Stimulated activated CD4-positive, alpha-beta T cell treated with anti-CD3 and anti-CD28 coated beads, Interleukin-4, amount 100 ng/mL, for 48 hours (primary cell): ENCODE results near the gene SLC39A1.
"Not testable (repeated sequence)": the region's sequence is repeated elsewhere in the genome, so short reads cannot be mapped to it uniquely, and the experiment has no call there.

Experiments used
- DNase-seq, 2 donors: peaks; one replicate each; pipeline ENCODE4 v3.0.0-alpha.2; 2020; ENCODE audit warnings: low read depth in 2 of 2

Gene SLC39A1

GRCh38 chr1:153963030-153963849 is at the start of gene SLC39A1:
Gene SLC39A1, minus strand, starts transcription at chr1:153963537. Its CDS starts 822 bp downstream, at chr1:153962715.
- peak; percentile 95 to 97 for DNase-seq

GRCh38 chr1:154012543-154012942 is 49.2 kb upstream of the SLC39A1 start:
- not testable (repeated sequence) for DNase-seq

GRCh38 chr1:154012129-154012528 is 48.8 kb upstream of the SLC39A1 start:
- DNase-seq: no peak

GRCh38 chr1:154006136-154006535 is 42.8 kb upstream of the SLC39A1 start:
- no peak for DNase-seq

GRCh38 chr1:154000420-154000819 is 37.1 kb upstream of the SLC39A1 start:
- DNase-seq: no peak

- not testable (repeated sequence) for DNase-seq
These were observed 33.5 kb upstream of the SLC39A1 start for GRCh38 chr1:153996882-153997281.

GRCh38 chr1:153995640-153996039 is 32.3 kb upstream of the SLC39A1 start:
- no peak for DNase-seq

- DNase-seq: no peak
These were observed 31.9 kb upstream of the SLC39A1 start for GRCh38 chr1:153995202-153995601.

GRCh38 chr1:153991806-153992205 is 28.5 kb upstream of the SLC39A1 start:
- no peak for DNase-seq

- DNase-seq: no peak
These were observed 27.9 kb upstream of the SLC39A1 start for GRCh38 chr1:153991151-153991630.

GRCh38 chr1:153990468-153991150 is 27.3 kb upstream of the SLC39A1 start, which contains the start of gene RPS27:
Gene RPS27, plus strand, starts transcription at chr1:153990762. Its CDS starts 35 bp downstream, at chr1:153990797.
- DNase-seq: peak; percentile 58 to 79

GRCh38 chr1:153987621-153988020 is 24.3 kb upstream of the SLC39A1 start:
- DNase-seq: no peak

- DNase-seq: no peak
These were observed 22.8 kb upstream of the SLC39A1 start, which contains the start of gene RAB13 for GRCh38 chr1:153985941-153986761. Gene RAB13, minus strand, starts transcription at chr1:153986339. Its CDS starts 103 bp downstream, at chr1:153986236.

GRCh38 chr1:153985341-153985912 is 22.1 kb upstream of the SLC39A1 start:
- DNase-seq: peak in 1 of 2 donors; percentile 47

GRCh38 chr1:153984123-153984894 is 21.0 kb upstream of the SLC39A1 start:
- no peak for DNase-seq

- not testable (repeated sequence) for DNase-seq
These were observed 18.4 kb upstream of the SLC39A1 start for GRCh38 chr1:153981735-153982134.

GRCh38 chr1:153979091-153979490 is 15.8 kb upstream of the SLC39A1 start:
- DNase-seq: not testable (repeated sequence)

- no peak for DNase-seq
These were observed 15.1 kb upstream of the SLC39A1 start for GRCh38 chr1:153978274-153978909.

GRCh38 chr1:153977250-153978240 is 14.2 kb upstream of the SLC39A1 start, which contains the start of gene JTB:
Gene JTB, minus strand, starts transcription at chr1:153977674. Its CDS starts 422 bp downstream, at chr1:153977252.
- DNase-seq: peak; percentile 75 to 84
